ENCODE data around the gene ACSL5.
"Not testable (repeated sequence)": the region's sequence is repeated elsewhere in the genome, so short reads cannot be mapped to it uniquely, and the experiment has no call there.

DNA sequence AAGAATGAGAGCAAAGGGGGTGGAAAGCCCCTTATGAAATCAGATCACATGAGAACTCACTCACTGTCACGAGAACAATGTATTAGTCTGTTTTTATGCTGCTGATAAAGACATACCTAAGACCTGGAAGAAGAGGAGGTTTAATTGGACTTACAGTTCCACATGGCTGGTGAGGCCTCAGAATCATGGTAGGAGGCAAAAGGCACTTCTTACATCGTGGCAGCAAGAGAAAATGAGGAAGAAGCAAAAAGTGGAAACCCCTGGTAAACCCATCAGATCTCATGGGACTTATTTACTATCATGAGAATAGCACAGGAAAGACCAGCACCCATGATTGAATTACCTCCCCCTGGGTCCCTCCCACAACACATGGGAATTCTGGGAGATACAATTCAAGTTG is 32.9 kb downstream of the ACSL5 start:
- TF ChIP-seq POLR2A (IDR thresholded peaks at IDR 0.05; ENCODE audit: low read length); GATA1 (IDR thresholded peaks at IDR 0.05; ENCODE audit: low read depth, low read length): not testable (repeated sequence)

All from erythroblast (primary cell).